Ovary (tissue), 9 donors: ENCODE results near the gene GALNT12. TPM values are rescaled to one million over a fixed set of nuclear protein-coding genes. Genes with fewer than 3 reads are reported as not detected.

ENCODE experiments used
- DNase-seq, 5 donors: peaks; one replicate each; pipeline ENCODE4 v3.0.0-alpha.2; 2019 to 2020
- H3K27ac ChIP-seq, 2 donors: fragments of 200-600 bp; one replicate each; pipeline versions ENCODE4 v1.5.1 to v1.8.0; 2019 to 2022
- H3K27me3 ChIP-seq: fragments of 200-600 bp; one replicate; pipeline ENCODE4 v1.8.0; 2022
- H3K36me3 ChIP-seq: fragments of 200-600 bp; sonication (generic); one replicate; pipeline ENCODE4 v1.5.1; 2019
- H3K4me1 ChIP-seq: one replicate; pipeline ENCODE4 v1.8.1; 2013; ENCODE audit warnings: mild to moderate bottlenecking, moderate library complexity; ENCODE audit not compliant: insufficient read depth
- H3K4me3 ChIP-seq: fragments of 200-600 bp; sonication (generic); one replicate; pipeline ENCODE4 v1.5.1; 2017
- H3K9me3 ChIP-seq, 2 donors: fragments of 200-600 bp in 1 of 2; sonication (generic) in 1 of 2; one replicate each; pipeline versions ENCODE4 v1.5.1 to v1.8.1; 2013 to 2019; ENCODE audit warnings: mild to moderate bottlenecking in 1 of 2, moderate library complexity in 1 of 2
- CTCF ChIP-seq, 3 donors: fragments of 450-650 bp in 2 of 3; fragments of 200-600 bp in 1 of 3; IDR thresholded peaks; one replicate each; pipeline versions ENCODE4 v1.5.1 to v1.8.0; 2016 to 2022; ENCODE audit warnings: antibody characterized with exemption in 3 of 3, mild to moderate bottlenecking in 1 of 3
- EP300 ChIP-seq: sonication (generic); formaldehyde crosslinking; IDR thresholded peaks from one replicate; pipeline ENCODE4 v1.6.1; 2017; ENCODE audit warnings: antibody characterized with exemption
- POLR2A ChIP-seq: fragments of 450-650 bp; IDR thresholded peaks from one replicate; pipeline ENCODE4 v1.6.1; 2017; ENCODE audit warnings: antibody characterized with exemption, mild to moderate bottlenecking, moderate library complexity
- WGBS, 3 donors: extraction: QIAGEN DNeasy Blood & Tissue Kit in 1 of 3; methylation state at CpG; one replicate each; pipeline versions ENCODE4 v1.1.5 to v1.1.7; 2013 to 2017; 5-methylcytosine and 5-hydroxymethylcytosine counted together
- intact Hi-C, 4 donors: fragments of 100-400 bp; cut with DNase I; formaldehyde crosslinking; loops; one replicate each; pipeline versions ENCODE4 v1.11.0 to v1.15.1; 2022 to 2023
- polyA plus RNA-seq, 2 donors: library from polyadenylated mRNA; stranded (reverse); fragments of 200-250 nt in 1 of 2; fragments of 350-450 nt in 1 of 2; fragmentation: Illumina TruSeq in 1 of 2; extraction: RNeasy Lipid Tissue Mini Kit (QIAGEN cat#74804) in 1 of 2; gene quantifications; one replicate each; pipeline ENCODE4 v1.2.3, GENCODE V29; 2013 to 2014
- total RNA-seq, 7 donors: library from RNA; depleted of rRNA in 2 of 7; stranded (reverse); fragments of >200 nt in 2 of 7; fragmentation: NEBNext Ultra II Directional in 3 of 7; extraction: Animal tissue kit (Norgen Biotek cat#: 25700) in 3 of 7; gene quantifications; one replicate each; pipeline versions ENCODE4 v1.1.0 to v1.2.4, GENCODE V29; 2016 to 2023
- donor health status: DM: no; HTN: no; CAD: no; lungs with moderate emphysema.
- donor health status: DM: no; HTN: no; CAD: no.
- donor health status: Bipolar disorder and iron deficiency.
- donor health status: DM: yes; HTN: yes; CAD: no.
- donor health status: DM: no; HTN: no; CAD: no.
- donor health status: DM: yes; HTN: yes; CAD: no.

The GALNT12 gene
- total and polyA plus RNA-seq, 9 donors, result 0.23 to 7.0 (median 1.4) TPM

- H3K27ac ChIP-seq, result no peak overlapping the region
- intact Hi-C loops, result loop anchor here in 1 of 4 donors (2.0 kb wide), 1 partner anchor 21 kb away; no protein-coding TSS in a partner anchor
- TF ChIP-seq CTCF (IDR thresholded peaks at IDR 0.05) (no peak), POLR2A (no peak), EP300 (no peak)
- no peaks in the 10 kb centered on the region for H3K9me3 ChIP-seq
- DNase-seq, result no peak
- no peak overlapping the region for H3K4me3 ChIP-seq
- no peaks in the 10 kb centered on the region for H3K4me1 ChIP-seq
- H3K27me3 ChIP-seq, result no peaks in the 10 kb centered on the region
- H3K36me3 ChIP-seq, result no peaks in the 10 kb centered on the region
- whole genome bisulfite sequencing, 3 donors, result 65 to 71% (median 67%) methylated on average over 9 of the region's 9 CpGs
Measured at GRCh38 chr9:98833090-98833956, 25.9 kb downstream of the GALNT12 start.

- intact Hi-C loops, result no loop called here
- Histone ChIP-seq H3K27me3 (no peaks in the 10 kb centered on the region), H3K36me3 (no peaks in the 10 kb centered on the region), H3K4me3 (no peak overlapping the region), H3K9me3 (no peaks in the 10 kb centered on the region), H3K4me1 (no peaks in the 10 kb centered on the region), H3K27ac (no peak overlapping the region)
- no peak for DNase-seq
- 62 to 78% (median 67%) methylated on average over 9 of the region's 9 CpGs for WGBS, 3 donors
- TF ChIP-seq POLR2A, result no peak
- no peak for TF ChIP-seq EP300
- TF ChIP-seq CTCF (IDR thresholded peaks at IDR 0.05), result no peak
Measured at GRCh38 chr9:98834386-98834785, 26.9 kb downstream of the GALNT12 start.

- intact Hi-C loops, result no loop called here
- Histone ChIP-seq H3K4me3 (no peak overlapping the region), H3K4me1 (no peaks in the 10 kb centered on the region), H3K27me3 (no peaks in the 10 kb centered on the region), H3K27ac (no peak overlapping the region), H3K36me3 (no peaks in the 10 kb centered on the region), H3K9me3 (no peaks in the 10 kb centered on the region)
- no peak for DNase-seq
- 74 to 94% (median 88%) methylated on average over 4 of the region's 4 CpGs for WGBS, 3 donors
- no peak for TF ChIP-seq EP300
- no peak for TF ChIP-seq CTCF (IDR thresholded peaks at IDR 0.05)
- TF ChIP-seq POLR2A, result no peak
Measured at GRCh38 chr9:98836206-98836605, 28.7 kb downstream of the GALNT12 start.

- TF ChIP-seq POLR2A (no peak), EP300 (no peak), CTCF (IDR thresholded peaks at IDR 0.05) (no peak)
- intact Hi-C loops, result no loop called here
- DNase-seq, result no peak
- Histone ChIP-seq H3K4me1 (no peaks in the 10 kb centered on the region), H3K27ac (no peak overlapping the region), H3K4me3 (no peak overlapping the region), H3K36me3 (no peaks in the 10 kb centered on the region), H3K27me3 (no peaks in the 10 kb centered on the region), H3K9me3 (no peaks in the 10 kb centered on the region)
- WGBS, 3 donors, result 88 to 93% (median 91%) methylated on average over 4 of the region's 4 CpGs
Measured at GRCh38 chr9:98837516-98837915, 30.0 kb downstream of the GALNT12 start.
